Liver (tissue), 9 donors: Measurements from ENCODE around the gene PIGH. TPM values are rescaled to one million over a fixed set of nuclear protein-coding genes. Genes with fewer than 3 reads are reported as not detected.
"Not testable (repeated sequence)": the region's sequence is repeated elsewhere in the genome, so short reads cannot be mapped to it uniquely, and the experiment has no call there.

Source experiments
- DNase-seq: peaks from one replicate; pipeline ENCODE4 v3.0.0-alpha.2; 2017; ENCODE audit warnings: low spot score
- H3K27ac ChIP-seq, 2 donors: one replicate each; pipeline ENCODE4 v1.7.0; 2013; ENCODE audit warnings: inconsistent platforms in 2 of 2, low read length in 2 of 2, control low read depth in 1 of 2, low read depth in 1 of 2, mild to moderate bottlenecking in 1 of 2
- H3K27me3 ChIP-seq, 4 donors: one replicate each; pipeline versions ENCODE4 v1.6.1 to v1.7.0; 2013; ENCODE audit warnings: low read length in 3 of 4, inconsistent platforms in 1 of 4, mild to moderate bottlenecking in 1 of 4, moderate library complexity in 1 of 4; ENCODE audit not compliant: control insufficient read depth in 4 of 4, insufficient read depth in 4 of 4
- H3K36me3 ChIP-seq, 4 donors: one replicate each; pipeline versions ENCODE4 v1.6.1 to v1.7.0; 2013; ENCODE audit warnings: low read length in 3 of 4, mild to moderate bottlenecking in 3 of 4, low read depth in 1 of 4, moderate library complexity in 1 of 4; ENCODE audit not compliant: control insufficient read depth in 4 of 4, insufficient read depth in 3 of 4
- H3K4me1 ChIP-seq, 4 donors: one replicate each; pipeline versions ENCODE4 v1.6.1 to v1.7.0; 2013; ENCODE audit warnings: low read length in 3 of 4, mild to moderate bottlenecking in 3 of 4, moderate library complexity in 1 of 4; ENCODE audit not compliant: control insufficient read depth in 4 of 4, insufficient read depth in 4 of 4
- H3K4me3 ChIP-seq, 3 donors: one replicate each; pipeline versions ENCODE4 v1.6.1 to v1.7.0; 2013; ENCODE audit warnings: low read length in 3 of 3, control low read depth in 1 of 3, low read depth in 1 of 3, mild to moderate bottlenecking in 1 of 3
- H3K9ac ChIP-seq, 2 donors: one replicate each; pipeline ENCODE4 v1.7.0; 2013; ENCODE audit warnings: low read length in 2 of 2, mild to moderate bottlenecking in 2 of 2, moderate library complexity in 2 of 2, control low read depth in 1 of 2, low read depth in 1 of 2
- H3K9me3 ChIP-seq, 4 donors: one replicate each; pipeline versions ENCODE4 v1.6.1 to v1.7.0; 2013; ENCODE audit warnings: low read length in 3 of 4; ENCODE audit not compliant: control insufficient read depth in 4 of 4
- ATF3 ChIP-seq: IDR thresholded peaks from 2 replicates; pipeline ENCODE4 v1.6.1; 2016; ENCODE audit warnings: antibody characterized with exemption
- CTCF ChIP-seq: fragments of 150-350 bp; IDR thresholded peaks from 2 replicates; pipeline ENCODE4 v1.5.1; 2017; ENCODE audit warnings: improper control_type of control experiment, low read depth, low read length; ENCODE audit not compliant: missing input control
- EGR1 ChIP-seq, 2 donors: IDR thresholded peaks; 2 replicates each; pipeline ENCODE4 v1.6.1; 2016 to 2018; ENCODE audit warnings: antibody characterized with exemption in 2 of 2, low read depth in 2 of 2
- GABPA ChIP-seq, 2 donors: IDR thresholded peaks in 1 of 2; conservative IDR thresholded peaks in 1 of 2; 2 replicates each; pipeline ENCODE4 v1.6.1; 2016; ENCODE audit warnings: antibody characterized with exemption in 2 of 2, mild to moderate bottlenecking in 1 of 2, moderate library complexity in 1 of 2
- HNF4A ChIP-seq, 2 donors: conservative IDR thresholded peaks; 2 replicates each; pipeline ENCODE4 v1.6.1; 2016; ENCODE audit warnings: antibody characterized with exemption in 2 of 2, mild to moderate bottlenecking in 2 of 2
- JUND ChIP-seq, 2 donors: IDR thresholded peaks; 2 replicates each; pipeline ENCODE4 v1.6.1; 2016; ENCODE audit warnings: antibody characterized with exemption in 2 of 2
- MAX ChIP-seq: IDR thresholded peaks from 2 replicates; pipeline ENCODE4 v1.6.1; 2016; ENCODE audit warnings: antibody characterized with exemption
- RAD21 ChIP-seq, 2 donors: IDR thresholded peaks; 2 replicates each; pipeline ENCODE4 v1.6.1; 2016; ENCODE audit warnings: antibody characterized with exemption in 2 of 2, mild to moderate bottlenecking in 2 of 2
- REST ChIP-seq: IDR thresholded peaks from 2 replicates; pipeline ENCODE4 v1.6.1; 2016; ENCODE audit warnings: antibody characterized with exemption, mild to moderate bottlenecking
- TAF1 ChIP-seq: conservative IDR thresholded peaks from 2 replicates; pipeline ENCODE4 v1.6.1; 2016; ENCODE audit warnings: antibody characterized with exemption, mild to moderate bottlenecking
- ZBTB33 ChIP-seq: IDR thresholded peaks from 2 replicates; pipeline ENCODE4 v1.6.1; 2016; ENCODE audit warnings: antibody characterized with exemption
- WGBS: extraction: QIAGEN DNeasy Blood & Tissue Kit; methylation state at CpG from one replicate; pipeline ENCODE4 v1.1.7; 2013; 5-methylcytosine and 5-hydroxymethylcytosine counted together
- polyA plus RNA-seq, 2 donors: library from polyadenylated mRNA; stranded (reverse) in 1 of 2; unstranded in 1 of 2; fragments of 200-250 nt in 1 of 2; fragments of >200 nt in 1 of 2; fragmentation: Nextera tagmentation in 1 of 2; extraction: Ambion mirVana in 1 of 2; gene quantifications; one replicate each; pipeline versions ENCODE4 v1.2.1 to v1.2.3, GENCODE V29; 2013 to 2015
- total RNA-seq, 2 donors: library from RNA; depleted of rRNA; stranded (reverse); fragments of >200 nt; gene quantifications; one replicate each; pipeline ENCODE4 v1.2.3, GENCODE V29; 2014
- donor health status: healthy.
- donor health status: healthy.
- donor health status: healthy.
- donor health status: healthy.
- donor health status: healthy.

The PIGH gene
- total and polyA plus RNA-seq, 4 donors = 14.2 to 36.1 (median 21.7) TPM

GRCh38 chr14:67547224-67547780 lies 52.8 kb downstream of the PIGH start:
- 91% methylated on average over 5 of the region's 5 CpGs for WGBS
- no peak for TF ChIP-seq ZBTB33
- TF ChIP-seq MAX = no peak
- no peak for TF ChIP-seq GABPA (IDR thresholded peaks at IDR 0.05 in 1 of 2, conservative IDR thresholded peaks at IDR 0.05 in 1 of 2)
- TF ChIP-seq TAF1 = no peak
- no peak for DNase-seq
- H3K36me3 ChIP-seq = no peaks in the 10 kb centered on the region
- no peaks in the 10 kb centered on the region for H3K9me3 ChIP-seq
- no peaks in the 10 kb centered on the region for H3K4me1 ChIP-seq
- no peak overlapping the region for H3K9ac ChIP-seq
- no peak overlapping the region for H3K27ac ChIP-seq
- H3K27me3 ChIP-seq = no peaks in the 10 kb centered on the region
- H3K4me3 ChIP-seq = no peak overlapping the region

- Histone ChIP-seq H3K9ac (no peak overlapping the region), H3K4me1 (no peaks in the 10 kb centered on the region), H3K36me3 (no peaks in the 10 kb centered on the region), H3K4me3 (no peak overlapping the region), H3K9me3 (no peaks in the 10 kb centered on the region), H3K27ac (no peak overlapping the region), H3K27me3 (no peaks in the 10 kb centered on the region)
- 96% methylated on average over 1 of the region's 1 CpG for WGBS
- TF ChIP-seq CTCF (no peak), EGR1 (IDR thresholded peaks at IDR 0.05; ENCODE audit: low read depth in 2 of 2) (no peak), RAD21 (IDR thresholded peaks at IDR 0.05) (no peak), HNF4A (conservative IDR thresholded peaks at IDR 0.05) (no peak), JUND (IDR thresholded peaks at IDR 0.05) (no peak), REST (no peak), ATF3 (no peak), MAX (no peak)
- DNase-seq = no peak
These were observed 55.5 kb downstream of the PIGH start for GRCh38 chr14:67544590-67544989.

- 89% methylated on average over 13 of the region's 13 CpGs for WGBS
- not testable (repeated sequence) for H3K9ac ChIP-seq, DNase-seq
These were observed 57.4 kb downstream of the PIGH start for GRCh38 chr14:67542620-67543019.

More at GRCh38 chr14:67542620-67543019, 57.4 kb downstream of the PIGH start:
- H3K9me3 ChIP-seq, H3K36me3 ChIP-seq, H3K4me3 ChIP-seq, H3K27ac ChIP-seq, H3K4me1 ChIP-seq, H3K27me3 ChIP-seq: not testable (repeated sequence)
